DND-41 (cell line): ENCODE results near the gene DUSP7.

Experiments used
- ATAC-seq: fragments of 200-7000 bp; cut with Tn5 transposase; 3 replicates; pipeline ENCODE4 v1.9.1; 2021; ENCODE audit warnings: low read depth; ENCODE audit not compliant: insufficient read depth
- DNase-seq: peaks from one replicate; pipeline ENCODE4 v3.0.0-alpha.2; 2020
- H2AFZ ChIP-seq: 2 replicates; pipeline ENCODE4 v1.6.0; 2012; ENCODE audit warnings: low read depth, low read length
- H3K27ac ChIP-seq: 2 replicates; pipeline ENCODE4 v1.5.1; 2012; ENCODE audit warnings: low read length, inconsistent platforms
- H3K27me3 ChIP-seq: fragments of 200-600 bp; sonication (generic); 2 replicates; pipeline ENCODE4 v1.6.0; 2012; ENCODE audit warnings: low read length, mild to moderate bottlenecking, inconsistent platforms; ENCODE audit not compliant: insufficient read depth, poor library complexity
- H3K36me3 ChIP-seq: 2 replicates; pipeline ENCODE4 v1.5.1; 2012; ENCODE audit warnings: low read length, inconsistent platforms; ENCODE audit not compliant: insufficient read depth
- H3K4me1 ChIP-seq: 2 replicates; pipeline ENCODE4 v1.5.1; 2012; ENCODE audit warnings: mild to moderate bottlenecking, low read length; ENCODE audit not compliant: insufficient read depth
- H3K4me2 ChIP-seq: 2 replicates; pipeline ENCODE4 v1.6.0; 2012; ENCODE audit warnings: mild to moderate bottlenecking, moderate library complexity, low read length, inconsistent platforms; ENCODE audit not compliant: insufficient read depth
- H3K4me3 ChIP-seq, 2 experiments: fragments of 200-600 bp in 1 of 2; shearing (Covaris generic) in 1 of 2; 2 replicates each; pipeline ENCODE4 v1.5.1; 2012 to 2016; ENCODE audit warnings: inconsistent platforms in 2 of 2, low read length in 2 of 2, mild to moderate bottlenecking in 2 of 2, low read depth in 1 of 2, moderate library complexity in 1 of 2
- H3K79me2 ChIP-seq: 2 replicates; pipeline ENCODE4 v1.6.0; 2012; ENCODE audit warnings: low read length, inconsistent platforms; ENCODE audit not compliant: insufficient read depth
- H3K9ac ChIP-seq: 2 replicates; pipeline ENCODE4 v1.6.0; 2012; ENCODE audit warnings: low read depth, mild to moderate bottlenecking, inconsistent platforms, low read length, moderate library complexity
- H3K9me3 ChIP-seq: 2 replicates; pipeline ENCODE4 v1.5.1; 2012; ENCODE audit warnings: low read length, moderate library complexity, mild to moderate bottlenecking, inconsistent platforms; ENCODE audit not compliant: insufficient read depth, severe bottlenecking
- H4K20me1 ChIP-seq: 2 replicates; pipeline ENCODE4 v1.6.0; 2012; ENCODE audit warnings: low read length; ENCODE audit not compliant: insufficient read depth
- EZH2 ChIP-seq: IDR thresholded peaks from 3 replicates; pipeline ENCODE4 v1.6.1; 2012; ENCODE audit warnings: borderline replicate concordance, low read depth, mild to moderate bottlenecking, moderate library complexity, low read length, inconsistent platforms; ENCODE audit not compliant: severe bottlenecking
- TF ChIP-seq, protein P1 (sequence below): IDR thresholded peaks from 2 replicates; pipeline ENCODE4 v1.5.1; 2012; ENCODE audit warnings: borderline replicate concordance, low read length, moderate library complexity, mild to moderate bottlenecking; ENCODE audit not compliant: poor library complexity, severe bottlenecking; ENCODE audit errors: extremely low read depth

DUSP7 gene

DNA sequence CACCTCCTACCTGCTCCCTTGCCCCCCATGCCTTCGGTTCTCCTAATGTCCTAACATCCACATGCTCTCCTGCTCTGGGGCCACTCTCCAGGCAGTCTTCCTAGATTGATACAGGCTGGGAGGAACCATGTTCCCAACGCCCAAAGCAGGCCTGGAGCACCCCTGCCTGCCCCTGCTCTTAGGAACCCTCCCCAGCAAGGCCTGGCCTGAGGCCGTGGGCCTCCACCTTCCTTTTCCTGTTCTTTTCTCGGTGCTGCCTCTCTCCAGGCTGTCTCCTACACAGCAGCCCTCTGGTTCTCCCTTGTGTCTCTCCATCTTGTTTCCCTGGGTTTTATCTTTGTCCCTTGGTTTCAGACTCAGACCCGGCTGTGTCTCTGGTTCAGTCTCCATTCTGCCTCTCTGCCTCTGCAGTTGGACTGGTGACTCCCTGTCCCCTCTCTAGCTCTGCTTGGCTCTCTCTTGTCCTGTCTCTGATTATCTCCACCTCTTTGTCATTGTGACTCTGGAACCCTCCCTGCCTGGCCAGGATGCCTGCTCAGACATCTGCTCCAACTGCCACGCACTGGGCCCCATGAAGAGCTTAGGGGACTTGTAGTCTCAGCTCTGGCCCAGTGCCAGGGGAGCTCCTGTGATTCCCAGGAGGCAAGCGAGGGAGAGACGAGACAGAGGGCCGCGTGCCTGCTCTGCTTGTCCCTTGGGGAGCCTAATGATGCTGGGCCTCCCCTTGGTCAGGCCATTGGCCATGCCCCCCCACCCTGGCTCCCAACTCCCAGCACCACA lies 34.7 kb downstream of the DUSP7 start:
- DNase-seq, result no peak
- Histone ChIP-seq H3K4me2 (no peak overlapping the region), H2AFZ (no peak overlapping the region), H3K27ac (no peak overlapping the region), H3K36me3 (no peaks in the 10 kb centered on the region), H3K4me1 (no peaks in the 10 kb centered on the region), H3K4me3 (no peak overlapping the region), H3K79me2 (no peaks in the 10 kb centered on the region), H3K27me3 (no peaks in the 10 kb centered on the region), H4K20me1 (no peaks in the 10 kb centered on the region), H3K9ac (no peak overlapping the region), H3K9me3 (no peaks in the 10 kb centered on the region)
- peak; percentile 22; the same call in 1 of the 3 replicates for ATAC-seq
- TF ChIP-seq EZH2, result no peak
- TF ChIP-seq, protein P1, sequence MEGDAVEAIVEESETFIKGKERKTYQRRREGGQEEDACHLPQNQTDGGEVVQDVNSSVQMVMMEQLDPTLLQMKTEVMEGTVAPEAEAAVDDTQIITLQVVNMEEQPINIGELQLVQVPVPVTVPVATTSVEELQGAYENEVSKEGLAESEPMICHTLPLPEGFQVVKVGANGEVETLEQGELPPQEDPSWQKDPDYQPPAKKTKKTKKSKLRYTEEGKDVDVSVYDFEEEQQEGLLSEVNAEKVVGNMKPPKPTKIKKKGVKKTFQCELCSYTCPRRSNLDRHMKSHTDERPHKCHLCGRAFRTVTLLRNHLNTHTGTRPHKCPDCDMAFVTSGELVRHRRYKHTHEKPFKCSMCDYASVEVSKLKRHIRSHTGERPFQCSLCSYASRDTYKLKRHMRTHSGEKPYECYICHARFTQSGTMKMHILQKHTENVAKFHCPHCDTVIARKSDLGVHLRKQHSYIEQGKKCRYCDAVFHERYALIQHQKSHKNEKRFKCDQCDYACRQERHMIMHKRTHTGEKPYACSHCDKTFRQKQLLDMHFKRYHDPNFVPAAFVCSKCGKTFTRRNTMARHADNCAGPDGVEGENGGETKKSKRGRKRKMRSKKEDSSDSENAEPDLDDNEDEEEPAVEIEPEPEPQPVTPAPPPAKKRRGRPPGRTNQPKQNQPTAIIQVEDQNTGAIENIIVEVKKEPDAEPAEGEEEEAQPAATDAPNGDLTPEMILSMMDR, result no peak

DNA sequence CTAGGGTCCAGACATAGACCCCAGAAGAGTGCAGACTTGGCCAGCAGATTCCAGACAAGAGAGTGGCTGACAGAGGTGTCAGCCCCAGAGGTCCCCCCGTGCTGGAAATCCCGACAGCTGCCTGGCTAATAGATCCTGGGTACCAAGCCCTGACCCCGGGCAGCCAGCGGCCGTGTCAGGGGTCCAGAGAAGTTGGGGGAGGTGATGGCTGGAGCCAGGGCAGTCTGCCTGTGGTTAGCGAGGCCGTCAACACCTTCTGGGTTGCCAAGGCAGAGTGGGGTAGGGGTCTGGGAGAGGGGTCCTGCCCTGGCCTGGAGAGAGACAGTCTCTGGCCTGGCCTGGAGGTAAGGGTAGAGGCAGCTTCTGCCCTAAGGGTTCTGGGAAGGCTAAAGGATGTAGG lies 35.6 kb downstream of the DUSP7 start:
- Histone ChIP-seq H3K9me3 (no peaks in the 10 kb centered on the region), H3K9ac (no peak overlapping the region), H3K36me3 (no peaks in the 10 kb centered on the region), H3K4me3 (no peak overlapping the region), H3K27me3 (no peaks in the 10 kb centered on the region), H3K4me1 (no peaks in the 10 kb centered on the region), H3K4me2 (no peak overlapping the region), H3K27ac (no peak overlapping the region), H4K20me1 (no peaks in the 10 kb centered on the region), H3K79me2 (no peaks in the 10 kb centered on the region), H2AFZ (no peak overlapping the region)
- ATAC-seq, result no peak
- no peak for DNase-seq
- no peak for TF ChIP-seq EZH2
- TF ChIP-seq, protein P1, result no peak

DNA sequence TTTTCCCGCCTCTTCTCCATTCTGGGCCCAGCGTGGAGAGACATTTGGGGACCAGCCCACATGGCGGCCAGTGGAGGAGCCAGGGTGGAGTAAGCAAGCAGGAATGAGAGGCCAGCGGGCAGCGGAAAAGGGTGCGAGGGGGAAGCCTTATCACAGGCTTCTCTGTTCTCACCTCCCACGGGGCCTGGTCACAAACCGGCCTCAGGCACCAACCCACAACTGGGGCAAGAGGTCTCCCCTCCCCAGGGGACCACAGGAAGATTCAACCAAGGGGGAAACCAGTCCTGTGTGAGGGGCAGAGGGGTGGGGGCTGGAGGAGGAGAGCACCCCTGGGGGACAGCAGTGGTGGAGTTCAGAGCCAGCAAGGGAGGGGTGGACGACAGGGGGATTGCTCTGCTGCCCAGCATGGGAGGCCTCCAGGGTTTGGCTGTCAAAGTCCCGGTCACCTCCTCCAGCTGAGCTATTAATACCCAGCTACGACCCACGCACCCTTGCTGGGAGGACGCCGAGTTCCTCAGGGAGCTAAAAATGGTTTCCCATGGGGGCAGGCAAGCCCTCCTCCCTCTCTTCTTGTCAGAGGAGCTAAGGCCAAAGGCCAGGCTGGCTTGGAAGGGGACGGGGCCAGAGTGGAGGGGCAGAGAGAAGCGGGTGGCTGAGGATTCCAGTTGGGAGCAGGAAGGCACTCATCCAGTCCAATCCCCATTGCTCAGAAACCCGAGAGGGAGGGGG lies 36.9 kb downstream of the DUSP7 start:
- no peaks in the 10 kb centered on the region for H3K79me2 ChIP-seq
- no peaks in the 10 kb centered on the region for H3K4me1 ChIP-seq
- H3K4me2 ChIP-seq, result no peak overlapping the region
- no peaks in the 10 kb centered on the region for H3K36me3 ChIP-seq
- ATAC-seq, result no peak
- no peaks in the 10 kb centered on the region for H3K9me3 ChIP-seq
- H2AFZ ChIP-seq, result no peak overlapping the region
- no peaks in the 10 kb centered on the region for H3K27me3 ChIP-seq
- no peak overlapping the region for H3K9ac ChIP-seq
- no peak for DNase-seq
- TF ChIP-seq EZH2, result no peak
- TF ChIP-seq, protein P1, result no peak
- H3K4me3 ChIP-seq, result no peak overlapping the region
- no peaks in the 10 kb centered on the region for H4K20me1 ChIP-seq
- no peak overlapping the region for H3K27ac ChIP-seq
